Skeletal muscle satellite cell (primary cell): ENCODE data around the gene FAM98B.

ENCODE experiments used
- H3K27me3 ChIP-seq: 2 replicates; pipeline ENCODE4 v1.7.0; 2013; ENCODE audit warnings: low read length; ENCODE audit not compliant: control insufficient read depth, insufficient read depth
- H3K36me3 ChIP-seq: 2 replicates; pipeline ENCODE4 v1.7.0; 2013; ENCODE audit warnings: mild to moderate bottlenecking, control low read depth, low read length; ENCODE audit not compliant: insufficient read depth
- H3K4me1 ChIP-seq: 2 replicates; pipeline ENCODE4 v1.7.0; 2013; ENCODE audit warnings: low read length; ENCODE audit not compliant: control insufficient read depth, insufficient read depth
- H3K4me2 ChIP-seq: 2 replicates; pipeline ENCODE4 v1.7.0; 2013; ENCODE audit warnings: mild to moderate bottlenecking, low read length
- H3K4me3 ChIP-seq: 2 replicates; pipeline ENCODE4 v1.7.0; 2013; ENCODE audit warnings: low read length
- H3K9ac ChIP-seq: 2 replicates; pipeline ENCODE4 v1.7.0; 2013; ENCODE audit warnings: mild to moderate bottlenecking, low read depth, low read length, moderate library complexity
- H3K9me3 ChIP-seq: replicated peaks from 2 replicates; pipeline ENCODE4 v1.7.0; 2013; ENCODE audit warnings: mild to moderate bottlenecking, control low read depth, low read length

Gene FAM98B

GRCh38 chr15:38512901-38513300 lies 59.0 kb downstream of the FAM98B start:
- Histone ChIP-seq H3K4me1 (no peaks in the 10 kb centered on the region), H3K4me2 (no peak overlapping the region), H3K9me3 (no peaks in the 10 kb centered on the region), H3K4me3 (no peak overlapping the region), H3K36me3 (no peaks in the 10 kb centered on the region), H3K9ac (no peak overlapping the region), H3K27me3 (peaks cover 11% of the 10 kb centered on the region)

GRCh38 chr15:38514601-38515000 lies 60.7 kb downstream of the FAM98B start:
- Histone ChIP-seq H3K9ac (no peak overlapping the region), H3K27me3 (peaks cover 24% of the 10 kb centered on the region), H3K9me3 (no peaks in the 10 kb centered on the region), H3K4me1 (no peaks in the 10 kb centered on the region), H3K36me3 (no peaks in the 10 kb centered on the region), H3K4me3 (no peak overlapping the region), H3K4me2 (no peak overlapping the region)

- Histone ChIP-seq H3K4me1 (no peaks in the 10 kb centered on the region), H3K27me3 (peaks cover 31% of the 10 kb centered on the region), H3K9ac (no peak overlapping the region), H3K9me3 (no peaks in the 10 kb centered on the region), H3K4me2 (no peak overlapping the region), H3K36me3 (no peaks in the 10 kb centered on the region), H3K4me3 (no peak overlapping the region)
Observed at GRCh38 chr15:38516626-38517025, 62.7 kb downstream of the FAM98B start.

GRCh38 chr15:38517312-38517975 lies 63.5 kb downstream of the FAM98B start:
- Histone ChIP-seq H3K4me3 (no peak overlapping the region), H3K9ac (no peak overlapping the region), H3K27me3 (peaks cover 32% of the 10 kb centered on the region), H3K4me1 (no peaks in the 10 kb centered on the region), H3K36me3 (no peaks in the 10 kb centered on the region), H3K9me3 (no peaks in the 10 kb centered on the region), H3K4me2 (no peak overlapping the region)

- no peak overlapping the region for H3K4me2 ChIP-seq
- no peaks in the 10 kb centered on the region for H3K36me3 ChIP-seq
- H3K9ac ChIP-seq = no peak overlapping the region
- no peak overlapping the region for H3K4me3 ChIP-seq
- H3K9me3 ChIP-seq = no peaks in the 10 kb centered on the region
- peaks cover 32% of the 10 kb centered on the region for H3K27me3 ChIP-seq
- H3K4me1 ChIP-seq = no peaks in the 10 kb centered on the region
Observed at GRCh38 chr15:38518084-38518483, 64.2 kb downstream of the FAM98B start.

- no peaks in the 10 kb centered on the region for H3K9me3 ChIP-seq
- no peaks in the 10 kb centered on the region for H3K36me3 ChIP-seq
- H3K27me3 ChIP-seq = peaks cover 32% of the 10 kb centered on the region
- H3K4me1 ChIP-seq = no peaks in the 10 kb centered on the region
- no peak overlapping the region for H3K9ac ChIP-seq
- no peak overlapping the region for H3K4me2 ChIP-seq
- H3K4me3 ChIP-seq = no peak overlapping the region
Observed at GRCh38 chr15:38520035-38520434, 66.1 kb downstream of the FAM98B start.

GRCh38 chr15:38521316-38521715 lies 67.4 kb downstream of the FAM98B start:
- no peaks in the 10 kb centered on the region for H3K9me3 ChIP-seq
- H3K9ac ChIP-seq = no peak overlapping the region
- no peaks in the 10 kb centered on the region for H3K4me1 ChIP-seq
- H3K36me3 ChIP-seq = no peaks in the 10 kb centered on the region
- no peak overlapping the region for H3K4me3 ChIP-seq
- H3K4me2 ChIP-seq = no peak overlapping the region
- H3K27me3 ChIP-seq = peaks cover 30% of the 10 kb centered on the region

GRCh38 chr15:38522922-38523321 lies 69.0 kb downstream of the FAM98B start:
- H3K9me3 ChIP-seq = no peaks in the 10 kb centered on the region
- no peaks in the 10 kb centered on the region for H3K4me1 ChIP-seq
- H3K4me3 ChIP-seq = no peak overlapping the region
- H3K4me2 ChIP-seq = no peak overlapping the region
- no peak overlapping the region for H3K9ac ChIP-seq
- H3K27me3 ChIP-seq = peaks cover 27% of the 10 kb centered on the region
- no peaks in the 10 kb centered on the region for H3K36me3 ChIP-seq

GRCh38 chr15:38524156-38524555 lies 70.2 kb downstream of the FAM98B start:
- Histone ChIP-seq H3K4me2 (no peak overlapping the region), H3K4me1 (peaks cover 3% of the 10 kb centered on the region), H3K27me3 (peaks cover 18% of the 10 kb centered on the region), H3K9me3 (no peaks in the 10 kb centered on the region), H3K4me3 (no peak overlapping the region), H3K9ac (no peak overlapping the region), H3K36me3 (no peaks in the 10 kb centered on the region)

GRCh38 chr15:38525489-38525888 lies 71.6 kb downstream of the FAM98B start:
- peaks cover 7% of the 10 kb centered on the region for H3K27me3 ChIP-seq
- peaks cover 3% of the 10 kb centered on the region for H3K4me1 ChIP-seq
- H3K4me3 ChIP-seq = no peak overlapping the region
- no peaks in the 10 kb centered on the region for H3K9me3 ChIP-seq
- H3K4me2 ChIP-seq = no peak overlapping the region
- no peaks in the 10 kb centered on the region for H3K36me3 ChIP-seq
- no peak overlapping the region for H3K9ac ChIP-seq

GRCh38 chr15:38526158-38526557 lies 72.2 kb downstream of the FAM98B start:
- peaks cover 3% of the 10 kb centered on the region for H3K4me1 ChIP-seq
- no peaks in the 10 kb centered on the region for H3K36me3 ChIP-seq
- H3K9me3 ChIP-seq = no peaks in the 10 kb centered on the region
- no peak overlapping the region for H3K9ac ChIP-seq
- no peak overlapping the region for H3K4me2 ChIP-seq
- H3K27me3 ChIP-seq = peaks cover 6% of the 10 kb centered on the region
- no peak overlapping the region for H3K4me3 ChIP-seq

- Histone ChIP-seq H3K36me3 (no peaks in the 10 kb centered on the region), H3K27me3 (no peaks in the 10 kb centered on the region), H3K4me1 (peaks cover 7% of the 10 kb centered on the region), H3K4me3 (no peak overlapping the region), H3K9me3 (no peaks in the 10 kb centered on the region), H3K4me2 (no peak overlapping the region), H3K9ac (no peak overlapping the region)
Observed at GRCh38 chr15:38528294-38528693, 74.4 kb downstream of the FAM98B start.
